Measurements from ENCODE around the gene GPR155.

- TF ChIP-seq CTCF (IDR thresholded peaks at IDR 0.05) (no peak), POLR2A (IDR thresholded peaks at IDR 0.05) (no peak)
These were observed 49.2 kb upstream of the GPR155 start for GRCh38 chr2:174535757-174536703.

Data from Peyer's patch (tissue), 4 donors.